Measurements from ENCODE around the gene NKRF.

GRCh38 chrX:119606280-119607017 is at the start of gene NKRF:
- no peak for TF ChIP-seq EZH2 (IDR thresholded peaks at IDR 0.05; ENCODE audit: low read length, unreplicated experiment)
- TF ChIP-seq, protein P1, sequence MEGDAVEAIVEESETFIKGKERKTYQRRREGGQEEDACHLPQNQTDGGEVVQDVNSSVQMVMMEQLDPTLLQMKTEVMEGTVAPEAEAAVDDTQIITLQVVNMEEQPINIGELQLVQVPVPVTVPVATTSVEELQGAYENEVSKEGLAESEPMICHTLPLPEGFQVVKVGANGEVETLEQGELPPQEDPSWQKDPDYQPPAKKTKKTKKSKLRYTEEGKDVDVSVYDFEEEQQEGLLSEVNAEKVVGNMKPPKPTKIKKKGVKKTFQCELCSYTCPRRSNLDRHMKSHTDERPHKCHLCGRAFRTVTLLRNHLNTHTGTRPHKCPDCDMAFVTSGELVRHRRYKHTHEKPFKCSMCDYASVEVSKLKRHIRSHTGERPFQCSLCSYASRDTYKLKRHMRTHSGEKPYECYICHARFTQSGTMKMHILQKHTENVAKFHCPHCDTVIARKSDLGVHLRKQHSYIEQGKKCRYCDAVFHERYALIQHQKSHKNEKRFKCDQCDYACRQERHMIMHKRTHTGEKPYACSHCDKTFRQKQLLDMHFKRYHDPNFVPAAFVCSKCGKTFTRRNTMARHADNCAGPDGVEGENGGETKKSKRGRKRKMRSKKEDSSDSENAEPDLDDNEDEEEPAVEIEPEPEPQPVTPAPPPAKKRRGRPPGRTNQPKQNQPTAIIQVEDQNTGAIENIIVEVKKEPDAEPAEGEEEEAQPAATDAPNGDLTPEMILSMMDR (conservative IDR thresholded peaks at IDR 0.05; ENCODE audit: low read depth, low read length): no peak

Data from PC-3 (cell line).